H9 (cell line): ENCODE measurements around the gene MSANTD1. TPM values are rescaled to one million over a fixed set of nuclear protein-coding genes. Genes with fewer than 3 reads are reported as not detected.

ENCODE experiments used
- DNase-seq: peaks from one replicate; pipeline ENCODE4 v3.0.0-alpha.2; 2017
- H2AFZ ChIP-seq: one replicate; pipeline ENCODE4 v1.6.1; 2013; ENCODE audit warnings: mild to moderate bottlenecking, low read length, control low read depth, moderate library complexity
- H2AK5ac ChIP-seq: 2 replicates; pipeline ENCODE4 v1.6.1; 2013; ENCODE audit warnings: low read length, control low read depth, mixed read lengths; ENCODE audit not compliant: insufficient read length
- H2BK120ac ChIP-seq: one replicate; pipeline ENCODE4 v1.6.1; 2013; ENCODE audit warnings: low read depth, mild to moderate bottlenecking, low read length, control low read depth, inconsistent platforms; ENCODE audit not compliant: poor library complexity, severe bottlenecking
- H2BK12ac ChIP-seq: 2 replicates; pipeline ENCODE4 v1.6.1; 2013; ENCODE audit warnings: low read length, control low read depth, mixed read lengths, low read depth; ENCODE audit not compliant: insufficient read length
- H2BK15ac ChIP-seq: 2 replicates; pipeline ENCODE4 v1.6.1; 2013; ENCODE audit warnings: low read depth, low read length, control low read depth
- H2BK20ac ChIP-seq: one replicate; pipeline ENCODE4 v1.6.1; 2013; ENCODE audit warnings: low read depth, mild to moderate bottlenecking, low read length, control low read depth, inconsistent platforms; ENCODE audit not compliant: poor library complexity, severe bottlenecking
- H2BK5ac ChIP-seq: 2 replicates; pipeline ENCODE4 v1.6.1; 2013; ENCODE audit warnings: low read length, control low read depth, mixed read lengths; ENCODE audit not compliant: insufficient read length
- H3K14ac ChIP-seq: 2 replicates; pipeline ENCODE4 v1.6.1; 2013; ENCODE audit warnings: low read length, control low read depth; ENCODE audit not compliant: insufficient read depth
- H3K18ac ChIP-seq: 2 replicates; pipeline ENCODE4 v1.6.1; 2013; ENCODE audit warnings: low read depth, mild to moderate bottlenecking, mixed read lengths, low read length, control low read depth; ENCODE audit not compliant: insufficient read length
- H3K23ac ChIP-seq: 2 replicates; pipeline ENCODE4 v1.6.1; 2013; ENCODE audit warnings: low read length, control low read depth, mixed read lengths, low read depth; ENCODE audit not compliant: insufficient read length
- H3K23me2 ChIP-seq: 2 replicates; pipeline ENCODE4 v1.6.1; 2013; ENCODE audit warnings: low read depth, mild to moderate bottlenecking, mixed read lengths, low read length, control low read depth; ENCODE audit not compliant: insufficient read length, poor library complexity, severe bottlenecking
- H3K27ac ChIP-seq: 2 replicates; pipeline ENCODE4 v1.5.1; 2013; ENCODE audit warnings: low read length, control low read depth, mixed read lengths, low read depth; ENCODE audit not compliant: insufficient read length
- H3K27me3 ChIP-seq: 2 replicates; pipeline ENCODE4 v1.6.1; 2013; ENCODE audit warnings: low read length, control low read depth, inconsistent platforms; ENCODE audit not compliant: insufficient read depth
- H3K4ac ChIP-seq: 2 replicates; pipeline ENCODE4 v1.6.1; 2013; ENCODE audit warnings: low read depth, mild to moderate bottlenecking, control low read depth, inconsistent platforms, low read length, moderate library complexity
- H3K4me1 ChIP-seq: 2 replicates; pipeline ENCODE4 v1.6.1; 2013; ENCODE audit warnings: low read length, control low read depth, inconsistent platforms; ENCODE audit not compliant: insufficient read depth
- H3K4me2 ChIP-seq: 2 replicates; pipeline ENCODE4 v1.6.1; 2013; ENCODE audit warnings: low read length, control low read depth, mixed read lengths; ENCODE audit not compliant: insufficient read length, insufficient read depth
- H3K56ac ChIP-seq: 2 replicates; pipeline ENCODE4 v1.6.1; 2013; ENCODE audit warnings: low read depth, mild to moderate bottlenecking, mixed read lengths, low read length, control low read depth; ENCODE audit not compliant: insufficient read length
- H3K79me1 ChIP-seq: 2 replicates; pipeline ENCODE4 v1.6.1; 2013; ENCODE audit warnings: low read depth, mild to moderate bottlenecking, moderate library complexity, low read length, control low read depth, inconsistent platforms; ENCODE audit not compliant: insufficient read depth, poor library complexity, severe bottlenecking
- H3K79me2 ChIP-seq: 2 replicates; pipeline ENCODE4 v1.6.1; 2013; ENCODE audit warnings: low read length, control low read depth, inconsistent platforms; ENCODE audit not compliant: insufficient read depth
- H3K9ac ChIP-seq: 2 replicates; pipeline ENCODE4 v1.6.1; 2013; ENCODE audit warnings: low read length, control low read depth, mixed read lengths; ENCODE audit not compliant: insufficient read length; ENCODE audit errors: extremely low read depth
- H3K9me3 ChIP-seq: one replicate; pipeline ENCODE4 v1.6.1; 2013; ENCODE audit warnings: low read depth, low read length, inconsistent platforms; ENCODE audit not compliant: control insufficient read depth
- H3T11ph ChIP-seq: one replicate; pipeline ENCODE4 v1.6.1; 2013; ENCODE audit warnings: mild to moderate bottlenecking, low read length, control low read depth, inconsistent platforms
- H4K20me1 ChIP-seq: one replicate; pipeline ENCODE4 v1.6.1; 2013; ENCODE audit not compliant: control insufficient read depth, insufficient read length, insufficient read depth
- H4K5ac ChIP-seq: 2 replicates; pipeline ENCODE4 v1.6.1; 2013; ENCODE audit warnings: low read depth, mild to moderate bottlenecking, mixed read lengths, low read length, control low read depth; ENCODE audit not compliant: insufficient read length
- H4K8ac ChIP-seq: replicated peaks from 2 replicates; pipeline ENCODE4 v1.6.1; 2013; ENCODE audit warnings: low read length, control low read depth, mixed read lengths, low read depth; ENCODE audit not compliant: insufficient read length
- H4K91ac ChIP-seq: 2 replicates; pipeline ENCODE4 v1.6.1; 2013; ENCODE audit warnings: low read depth, mild to moderate bottlenecking, moderate library complexity, mixed read lengths, low read length, control low read depth; ENCODE audit not compliant: insufficient read length
- H3K27ac Mint-ChIP-seq, 3 experiments: 2 replicates in 2 of 3; 3 replicates in 1 of 3; pipeline ENCODE4 v1.8.0; 2020 to 2021; ENCODE audit warnings: mixed read lengths in 3 of 3, mild to moderate bottlenecking in 1 of 3, moderate library complexity in 1 of 3
- H3K27me3 Mint-ChIP-seq: 2 replicates; pipeline ENCODE4 v1.8.0; 2021; ENCODE audit warnings: low read depth, mild to moderate bottlenecking, moderate library complexity, mixed read lengths
- H3K36me3 Mint-ChIP-seq, 3 experiments: 2 replicates in 2 of 3; 3 replicates in 1 of 3; pipeline ENCODE4 v1.8.0; 2020 to 2021; ENCODE audit warnings: low read depth in 3 of 3, mixed read lengths in 3 of 3; ENCODE audit not compliant: insufficient read depth in 1 of 3
- H3K4me1 Mint-ChIP-seq, 2 experiments: 2 replicates each; pipeline ENCODE4 v1.8.0; 2020; ENCODE audit warnings: mixed read lengths in 2 of 2
- H3K4me3 Mint-ChIP-seq, 2 experiments: 2 replicates in 1 of 2; 3 replicates in 1 of 2; pipeline ENCODE4 v1.8.0; 2020 to 2021; ENCODE audit warnings: mild to moderate bottlenecking in 2 of 2, mixed read lengths in 2 of 2, moderate library complexity in 1 of 2
- H3K9me3 Mint-ChIP-seq, 2 experiments: 2 replicates in 1 of 2; 3 replicates in 1 of 2; pipeline ENCODE4 v1.8.0; 2020; ENCODE audit warnings: mild to moderate bottlenecking in 2 of 2, mixed read lengths in 2 of 2, moderate library complexity in 1 of 2
- WGBS: extraction: QIAGEN DNeasy Blood & Tissue Kit; methylation state at CpG from one replicate; pipeline ENCODE4 v1.1.7; 2013; ENCODE audit warnings: missing lambda C conversion rate, low lambda C conversion rate, mixed read lengths; ENCODE audit not compliant: insufficient read length; ENCODE audit errors: extremely low coverage; 5-methylcytosine and 5-hydroxymethylcytosine counted together
- total RNA-seq: library from RNA; stranded (reverse); gene quantifications from 2 replicates; pipeline ENCODE4 v1.2.1, GENCODE V29; 2021
- TF ChIP-seq, protein P1 (sequence below): fragments of 200-600 bp; sonication (generic); conservative IDR thresholded peaks from 3 replicates; pipeline ENCODE4 v1.8.0; 2021; ENCODE audit warnings: antibody characterized with exemption, mild to moderate bottlenecking

The MSANTD1 gene
- total RNA-seq, 1 experiment from 2014 or later, result 0.83 TPM

DNA sequence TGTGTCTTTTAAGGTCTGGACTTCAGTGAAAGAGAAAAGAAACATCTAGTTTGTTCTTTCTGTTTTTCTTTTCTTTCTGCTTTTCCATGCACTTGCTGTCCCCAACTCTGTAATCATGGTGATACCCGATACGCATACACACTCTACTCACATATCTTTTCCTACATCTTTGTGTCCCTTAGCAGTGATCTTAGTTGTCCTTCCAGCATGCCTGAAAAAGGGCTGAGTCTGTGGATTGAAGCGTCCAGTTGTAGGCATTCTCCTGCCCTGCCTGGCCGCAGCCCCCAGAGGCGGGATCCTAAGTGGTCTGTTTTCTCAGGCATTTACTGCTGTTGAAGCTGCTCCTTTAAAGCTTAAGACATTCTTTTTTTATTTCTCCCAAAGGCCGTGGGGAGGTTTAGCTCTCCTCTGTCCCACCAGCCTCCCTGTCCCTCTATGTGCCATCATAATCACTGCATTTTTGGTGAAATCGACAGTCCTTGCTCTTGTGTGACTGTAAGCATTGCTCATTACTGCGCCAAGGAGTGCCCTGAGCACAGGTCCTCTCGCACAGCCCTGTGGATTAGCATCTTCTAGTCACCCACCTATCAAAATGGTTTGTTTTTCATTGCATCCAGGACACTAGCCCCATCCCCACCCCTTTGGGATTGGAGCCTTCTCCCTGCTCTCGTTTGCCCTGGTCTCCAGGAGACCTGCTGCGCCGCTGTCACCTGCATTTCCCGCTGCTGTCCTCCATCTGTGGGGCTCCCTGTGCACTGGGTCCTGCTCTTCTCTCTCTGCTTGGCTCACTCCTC lies 48.3 kb downstream of the MSANTD1 start:
- no peak overlapping the region for H3K4me2 ChIP-seq
- peaks cover 34 to 50% of the 10 kb centered on the region in 2 experiments for H3K4me1 Mint-ChIP-seq

More for the DNA sequence above, 48.3 kb downstream of the MSANTD1 start:
- H3K9me3 Mint-ChIP-seq, result no peaks in the 10 kb centered on the region
- Histone ChIP-seq H2BK20ac (no peak overlapping the region), H3K4ac (no peak overlapping the region), H3K23me2 (peaks cover 6% of the 10 kb centered on the region), H2BK12ac (no peak overlapping the region), H3K4me1 (no peaks in the 10 kb centered on the region), H2BK15ac (no peak overlapping the region), H3K9me3 (no peaks in the 10 kb centered on the region), H3T11ph (no peak overlapping the region), H3K14ac (no peak overlapping the region), H3K23ac (no peak overlapping the region), H4K5ac (no peak overlapping the region), H4K91ac (no peak overlapping the region), H4K20me1 (peaks cover 3% of the 10 kb centered on the region), H3K27ac (no peak overlapping the region), H3K9ac (no peak overlapping the region), H4K8ac (no peak overlapping the region), H2AFZ (no peak overlapping the region), H2BK120ac (no peak overlapping the region), H3K18ac (no peak overlapping the region), H3K79me2 (no peaks in the 10 kb centered on the region), H3K56ac (no peak overlapping the region), H2AK5ac (no peak overlapping the region), H2BK5ac (no peak overlapping the region), H3K79me1 (no peaks in the 10 kb centered on the region), H3K27me3 (no peaks in the 10 kb centered on the region)
- DNase-seq, result peak; percentile 27
- H3K36me3 Mint-ChIP-seq, result no peaks in the 10 kb centered on the region; a peak in 1 of 7 replicates
- peaks cover 2% of the 10 kb centered on the region; the same call in 1 of the 2 replicates for H3K27me3 Mint-ChIP-seq
- TF ChIP-seq, protein P1, sequence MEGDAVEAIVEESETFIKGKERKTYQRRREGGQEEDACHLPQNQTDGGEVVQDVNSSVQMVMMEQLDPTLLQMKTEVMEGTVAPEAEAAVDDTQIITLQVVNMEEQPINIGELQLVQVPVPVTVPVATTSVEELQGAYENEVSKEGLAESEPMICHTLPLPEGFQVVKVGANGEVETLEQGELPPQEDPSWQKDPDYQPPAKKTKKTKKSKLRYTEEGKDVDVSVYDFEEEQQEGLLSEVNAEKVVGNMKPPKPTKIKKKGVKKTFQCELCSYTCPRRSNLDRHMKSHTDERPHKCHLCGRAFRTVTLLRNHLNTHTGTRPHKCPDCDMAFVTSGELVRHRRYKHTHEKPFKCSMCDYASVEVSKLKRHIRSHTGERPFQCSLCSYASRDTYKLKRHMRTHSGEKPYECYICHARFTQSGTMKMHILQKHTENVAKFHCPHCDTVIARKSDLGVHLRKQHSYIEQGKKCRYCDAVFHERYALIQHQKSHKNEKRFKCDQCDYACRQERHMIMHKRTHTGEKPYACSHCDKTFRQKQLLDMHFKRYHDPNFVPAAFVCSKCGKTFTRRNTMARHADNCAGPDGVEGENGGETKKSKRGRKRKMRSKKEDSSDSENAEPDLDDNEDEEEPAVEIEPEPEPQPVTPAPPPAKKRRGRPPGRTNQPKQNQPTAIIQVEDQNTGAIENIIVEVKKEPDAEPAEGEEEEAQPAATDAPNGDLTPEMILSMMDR, result no peak
- H3K4me3 Mint-ChIP-seq, result no peak overlapping the region
- H3K27ac Mint-ChIP-seq, result peak overlapping the region in 1 of 3 experiments; percentile 12; a peak in 2 of 7 replicates
- no CpG with 5 or more reads among the region's 13 CpGs for WGBS
